GM21423 (cell line): Measurements from ENCODE around the gene SELENOF.

Experiments
- ATAC-seq: cut with Tn5 transposase; IDR thresholded peaks from one replicate; pipeline ENCODE4 v1.9.1; 2021; ENCODE audit warnings: mild to moderate bottlenecking, moderate library complexity; ENCODE audit not compliant: unreplicated experiment

The SELENOF gene

GRCh38 chr1:86913896-86914600, at the start of gene SELENOF:
SELENOF (minus strand) TSS chr1:86914126; CDS start chr1:86914111, 15 bp downstream.
- ATAC-seq, result peak; percentile 80

DNA sequence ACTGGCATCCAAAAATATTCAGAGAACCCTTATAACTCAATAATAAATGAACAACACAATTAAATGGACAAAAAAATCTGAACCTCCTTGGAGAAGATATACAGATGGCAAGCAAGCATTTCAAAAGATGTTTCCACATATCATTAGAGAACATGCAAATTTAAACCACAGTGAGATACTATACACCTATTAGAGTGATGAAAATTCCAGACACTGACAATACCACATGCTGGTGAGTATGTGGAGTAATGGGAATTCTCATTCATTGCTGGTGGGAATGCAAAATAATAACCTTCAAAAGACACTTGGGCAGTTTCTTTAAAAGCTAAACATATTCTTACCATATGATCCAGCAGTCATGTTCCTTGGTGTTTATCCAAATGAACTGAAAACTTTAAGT, 46.6 kb upstream of the SELENOF start:
- no peak for ATAC-seq

DNA sequence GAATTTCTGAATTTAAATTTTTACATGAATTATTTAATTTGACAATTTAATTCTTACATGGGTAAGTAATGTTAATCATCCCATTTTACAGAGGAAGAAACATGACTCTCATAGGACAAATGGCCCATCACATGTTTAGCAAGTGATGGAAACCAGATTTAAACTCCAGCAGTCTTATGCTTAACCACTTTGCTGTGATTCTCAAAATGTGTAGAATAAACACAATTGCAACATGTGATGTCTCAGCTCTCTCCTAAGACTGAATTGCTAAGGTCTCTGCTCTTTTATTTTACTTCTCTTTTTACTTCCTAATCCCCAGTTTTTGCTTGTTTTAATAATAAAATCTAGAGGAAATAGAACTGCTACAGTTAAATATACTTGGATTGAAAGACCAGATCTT, 43.3 kb upstream of the SELENOF start:
- no peak for ATAC-seq

GRCh38 chr1:86956221-86956620, 42.3 kb upstream of the SELENOF start:
- ATAC-seq, result no peak

GRCh38 chr1:86955678-86956077, 41.8 kb upstream of the SELENOF start:
- no peak for ATAC-seq

DNA sequence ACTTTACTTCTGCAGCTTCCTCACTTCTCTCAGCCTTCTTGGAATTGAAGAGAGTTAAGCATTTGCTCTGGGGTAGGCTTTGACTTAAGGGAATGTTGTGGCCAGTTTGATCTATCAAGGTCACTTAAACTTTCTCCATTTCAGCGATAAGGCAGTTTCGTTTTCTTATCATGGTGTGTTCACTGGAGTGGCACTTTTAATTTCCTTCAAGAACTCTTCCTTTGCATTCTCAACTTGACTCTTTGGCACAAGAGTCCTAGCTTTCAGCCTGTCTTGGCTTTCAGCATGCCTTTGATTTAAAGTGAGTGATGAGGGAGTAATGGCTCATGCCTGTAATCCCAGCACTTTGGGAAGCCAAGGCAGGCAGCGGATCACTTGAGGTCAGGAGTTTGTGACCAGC, 39.2 kb upstream of the SELENOF start:
- no peak for ATAC-seq

DNA sequence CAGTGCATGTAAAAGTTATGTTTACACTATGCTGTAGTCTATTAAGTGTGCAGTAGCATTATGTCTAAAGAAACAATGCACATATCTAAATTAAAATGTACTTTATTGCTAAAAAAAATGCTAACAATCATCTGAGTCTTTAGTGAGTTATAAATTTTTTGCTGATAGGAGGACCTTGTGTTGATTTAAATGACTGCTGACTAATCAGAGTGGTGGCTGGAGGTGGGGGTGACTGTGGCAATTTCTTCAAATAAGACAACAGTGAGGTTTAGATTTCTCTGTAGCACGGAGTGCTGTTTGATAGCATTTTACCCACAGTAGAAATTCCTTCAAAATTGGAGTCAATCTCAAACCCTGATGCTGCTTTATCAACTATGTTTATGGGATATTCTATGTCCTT, 37.5 kb upstream of the SELENOF start:
- ATAC-seq, result no peak

- no peak for ATAC-seq
These were observed 36.9 kb upstream of the SELENOF start for GRCh38 chr1:86950712-86951419.

- no peak for ATAC-seq
These were observed 34.3 kb upstream of the SELENOF start for GRCh38 chr1:86948212-86948611.

DNA sequence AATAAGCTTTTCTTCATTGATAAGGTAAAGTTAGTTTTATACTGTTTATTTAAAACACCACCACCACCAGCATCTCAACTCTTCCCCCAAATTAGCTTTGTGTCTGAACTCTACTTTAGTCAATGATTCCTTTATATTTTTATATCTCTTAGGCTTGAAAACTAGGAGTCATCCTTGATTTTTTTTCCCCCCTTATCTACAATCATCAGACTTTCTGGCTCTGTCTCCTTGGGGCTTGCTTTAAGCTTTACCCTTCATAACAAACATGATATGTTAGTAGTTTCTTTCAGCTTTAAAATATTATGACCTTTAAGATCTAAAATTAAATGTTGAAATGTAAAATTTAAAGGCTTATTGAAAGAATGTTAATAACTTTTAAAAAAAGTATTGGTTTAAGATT, 28.8 kb upstream of the SELENOF start:
- no peak for ATAC-seq

- ATAC-seq, result no peak
These were observed 28.1 kb upstream of the SELENOF start for GRCh38 chr1:86942042-86942441.

GRCh38 chr1:86940599-86940998, 26.7 kb upstream of the SELENOF start:
- ATAC-seq, result no peak

- no peak for ATAC-seq
These were observed 25.5 kb upstream of the SELENOF start for GRCh38 chr1:86939406-86939805.

- ATAC-seq, result no peak
These were observed 24.9 kb upstream of the SELENOF start for GRCh38 chr1:86938855-86939254.

DNA sequence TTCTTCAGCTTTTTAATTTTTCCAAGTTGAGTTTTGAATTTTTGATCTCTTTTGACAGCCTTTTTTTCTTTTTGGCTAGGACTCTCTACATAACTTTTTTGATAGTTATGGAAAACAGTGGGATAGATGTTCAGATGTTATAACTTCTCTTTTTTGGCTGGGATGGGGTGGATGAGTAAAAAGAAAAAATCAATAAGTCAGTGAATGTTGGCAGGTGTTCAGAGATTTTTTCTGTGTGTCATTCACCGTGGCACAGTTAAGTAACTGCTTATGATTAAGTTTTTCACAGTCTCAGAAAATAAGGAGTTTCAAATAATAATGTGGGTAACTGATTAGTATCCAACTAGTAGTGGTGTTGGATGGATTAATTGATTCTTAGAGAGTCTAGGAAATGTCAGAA, 24.5 kb upstream of the SELENOF start:
- ATAC-seq, result no peak

DNA sequence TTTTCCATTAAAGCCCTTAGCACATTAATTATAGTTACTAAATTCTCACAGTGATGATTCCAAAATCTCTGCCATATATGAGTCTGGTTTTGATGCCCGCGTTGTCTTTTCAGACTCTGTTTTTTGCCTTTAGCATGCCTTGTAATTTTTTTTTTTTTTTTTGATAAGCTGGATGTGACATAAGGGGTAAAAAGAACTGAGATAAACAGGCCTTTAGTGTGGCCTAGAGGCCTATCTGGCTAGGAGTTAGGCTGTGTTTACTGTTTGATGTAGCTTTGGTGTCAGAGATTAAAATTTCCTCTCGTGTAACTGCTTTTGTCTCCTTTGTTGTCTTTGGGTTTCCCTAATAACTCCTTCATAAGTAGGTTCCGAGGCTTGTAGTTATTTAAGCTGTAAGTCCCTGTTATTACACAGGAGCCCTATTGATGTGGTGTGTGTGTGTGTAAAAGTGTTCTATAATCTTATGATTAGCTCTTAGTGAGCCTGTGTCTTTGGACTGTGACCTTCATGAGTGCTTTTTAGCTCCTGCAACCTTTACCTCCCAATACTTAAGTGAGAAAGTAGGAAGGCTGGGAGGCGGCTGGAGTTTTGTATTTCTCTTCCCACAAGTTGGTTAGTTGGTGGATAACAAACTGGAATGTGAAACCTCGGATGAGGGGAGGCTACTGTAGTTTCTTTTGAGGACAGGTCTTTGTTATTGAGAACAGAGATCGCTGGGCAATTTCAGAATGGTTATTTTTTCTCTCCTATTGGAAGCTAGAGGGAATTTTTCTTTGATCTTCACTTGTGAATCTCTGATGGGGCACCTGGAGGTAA, 19.8 kb upstream of the SELENOF start:
- no peak for ATAC-seq

GRCh38 chr1:86933051-86933450, 19.1 kb upstream of the SELENOF start:
- ATAC-seq, result no peak

DNA sequence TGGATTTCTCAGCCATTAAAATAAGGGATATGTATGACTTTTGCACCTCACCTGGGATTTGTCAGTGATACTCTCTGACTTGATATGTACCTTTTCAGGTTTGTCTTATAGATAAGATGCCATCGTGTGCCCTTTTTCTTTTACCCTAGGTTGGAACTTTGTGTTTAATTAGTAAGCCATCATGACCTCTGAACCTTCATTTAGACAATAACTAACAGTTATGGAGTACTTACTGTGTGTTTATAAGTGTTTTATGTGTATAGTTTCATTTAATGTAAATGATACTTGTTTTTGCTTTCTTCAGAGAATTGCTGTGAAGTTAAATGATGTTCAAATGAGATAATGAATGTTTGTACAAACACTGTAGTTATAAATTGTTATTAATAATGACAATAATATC, 14.9 kb upstream of the SELENOF start:
- no peak for ATAC-seq

DNA sequence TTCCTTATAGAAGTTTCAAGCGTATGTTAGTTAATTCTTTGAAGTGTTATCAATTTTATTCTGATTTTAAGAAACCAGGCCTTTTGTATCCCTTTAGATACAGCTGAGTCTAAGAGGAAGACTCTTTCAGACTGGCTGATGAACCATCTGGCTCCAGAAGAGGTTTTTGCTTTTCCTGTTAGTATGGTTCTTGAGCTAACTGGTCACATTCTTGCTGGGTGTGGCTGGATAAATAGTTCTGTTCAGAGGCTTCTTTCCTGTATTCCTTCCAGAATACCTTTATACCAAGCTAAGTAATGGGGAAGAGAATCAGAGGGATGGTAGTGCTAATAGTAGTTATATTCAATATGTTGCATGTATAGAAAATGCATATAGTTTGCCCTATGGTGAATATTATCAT, 13.0 kb upstream of the SELENOF start:
- ATAC-seq, result no peak

- no peak for ATAC-seq
These were observed 11.8 kb upstream of the SELENOF start for GRCh38 chr1:86925742-86926141.

- no peak for ATAC-seq
These were observed 10.5 kb upstream of the SELENOF start for GRCh38 chr1:86924324-86924960.
